ENCODE measurements around the gene LIMK2. TPM values are rescaled to one million over a fixed set of nuclear protein-coding genes. Genes with fewer than 3 reads are reported as not detected.
A peak's percentile ranks its signal among the peaks of the same experiment; 100 is the strongest.

LIMK2 gene
- total RNA-seq, 1 experiment from 2014 or later, result 13.2 TPM

- no peak for ATAC-seq
- Histone ChIP-seq H3K27ac (ENCODE audit: low read length) (no peak overlapping the region), H4K20me1 (ENCODE audit: low read length) (no peaks in the 10 kb centered on the region), H3K27me3 (ENCODE audit: low read length) (no peaks in the 10 kb centered on the region), H2AFZ (ENCODE audit: low read length) (no peak overlapping the region), H3F3A (ENCODE audit: low read length, unreplicated experiment) (no peaks in the 10 kb centered on the region), H3K36me3 (ENCODE audit: low read depth, low read length) (peaks cover 2% of the 10 kb centered on the region; the same call in 1 of the 2 replicates), H3K9me2 (replicated peaks; ENCODE audit: low read length) (no peaks in the 10 kb centered on the region), H3K9me3 (ENCODE audit: low read length) (no peaks in the 10 kb centered on the region), H3K4me2 (ENCODE audit: low read length) (no peak overlapping the region), H3K9ac (ENCODE audit: low read length) (no peak overlapping the region), H3K79me2 (ENCODE audit: low read length) (no peaks in the 10 kb centered on the region), H3K4me1 (ENCODE audit: insufficient read depth, low read length) (no peaks in the 10 kb centered on the region), H3K4me3 (ENCODE audit: low read length) (no peak overlapping the region)
- CTCF ChIA-PET, result interaction anchor here (0.9 kb wide), 1 partner anchor 167 kb away, joined by 5 read pairs; the partner anchor contains the start of gene SELENOM
- DNase-seq, result no peak
- intact Hi-C loops (cut with micrococcal nuclease), result loop anchor here (10.0 kb wide), 1 partner anchor 59 kb away; the partner anchor contains the start of gene LIMK2
- TF ChIP-seq EZH2 (IDR thresholded peaks at IDR 0.05; ENCODE audit: low read length, unreplicated experiment) (no peak), EZH2phosphoT487 (IDR thresholded peaks at IDR 0.05; ENCODE audit: borderline replicate concordance, low read length) (no peak), CTCF (conservative IDR thresholded peaks at IDR 0.05; ENCODE audit: low read depth, low read length) (no peak)
- POLR2A ChIA-PET (ENCODE audit: unreplicated experiment), result no interaction called here
- BruUV-seq (replicated peaks), result no TSS peak
Observed at GRCh38 chr22:31274017-31274416, 61.9 kb downstream of the LIMK2 start.

- Histone ChIP-seq H3K27me3 (ENCODE audit: low read length) (no peaks in the 10 kb centered on the region), H3K36me3 (ENCODE audit: low read depth, low read length) (peaks cover 2% of the 10 kb centered on the region; the same call in 1 of the 2 replicates), H3K4me1 (ENCODE audit: insufficient read depth, low read length) (no peaks in the 10 kb centered on the region), H3K4me3 (ENCODE audit: low read length) (no peak overlapping the region), H4K20me1 (ENCODE audit: low read length) (no peaks in the 10 kb centered on the region), H3K4me2 (ENCODE audit: low read length) (no peak overlapping the region), H3F3A (ENCODE audit: low read length, unreplicated experiment) (no peaks in the 10 kb centered on the region), H3K9me3 (ENCODE audit: low read length) (no peaks in the 10 kb centered on the region), H3K9ac (ENCODE audit: low read length) (no peak overlapping the region), H3K9me2 (replicated peaks; ENCODE audit: low read length) (no peaks in the 10 kb centered on the region), H2AFZ (ENCODE audit: low read length) (no peak overlapping the region), H3K27ac (ENCODE audit: low read length) (no peak overlapping the region), H3K79me2 (ENCODE audit: low read length) (no peaks in the 10 kb centered on the region)
- ChIA-PET POLR2A (ENCODE audit: unreplicated experiment) (no interaction called here), CTCF (no interaction called here)
- TF ChIP-seq EZH2phosphoT487 (IDR thresholded peaks at IDR 0.05; ENCODE audit: borderline replicate concordance, low read length) (no peak), EZH2 (IDR thresholded peaks at IDR 0.05; ENCODE audit: low read length, unreplicated experiment) (no peak), CTCF (conservative IDR thresholded peaks at IDR 0.05; ENCODE audit: low read depth, low read length) (no peak)
- ATAC-seq (no peak), DNase-seq (no peak)
- BruUV-seq (replicated peaks), result no TSS peak
- intact Hi-C loops (cut with micrococcal nuclease), result loop anchor here (10.0 kb wide), 1 partner anchor 60 kb away; the partner anchor contains the start of gene LIMK2
Observed at GRCh38 chr22:31275018-31275417, 62.9 kb downstream of the LIMK2 start.

GRCh38 chr22:31275576-31275975 lies 63.5 kb downstream of the LIMK2 start:
- intact Hi-C loops (cut with micrococcal nuclease), result loop anchor here (10.0 kb wide), 1 partner anchor 61 kb away; the partner anchor contains the start of gene LIMK2
- Histone ChIP-seq H3F3A (ENCODE audit: low read length, unreplicated experiment) (no peaks in the 10 kb centered on the region), H3K4me3 (ENCODE audit: low read length) (no peak overlapping the region), H3K4me2 (ENCODE audit: low read length) (no peak overlapping the region), H3K9ac (ENCODE audit: low read length) (no peak overlapping the region), H3K9me2 (replicated peaks; ENCODE audit: low read length) (no peaks in the 10 kb centered on the region), H3K9me3 (ENCODE audit: low read length) (no peaks in the 10 kb centered on the region), H3K79me2 (ENCODE audit: low read length) (no peaks in the 10 kb centered on the region), H3K27ac (ENCODE audit: low read length) (no peak overlapping the region), H2AFZ (ENCODE audit: low read length) (no peak overlapping the region), H3K36me3 (ENCODE audit: low read depth, low read length) (peaks cover 2% of the 10 kb centered on the region; the same call in 1 of the 2 replicates), H4K20me1 (ENCODE audit: low read length) (no peaks in the 10 kb centered on the region), H3K27me3 (ENCODE audit: low read length) (no peaks in the 10 kb centered on the region), H3K4me1 (ENCODE audit: insufficient read depth, low read length) (0 out of 2 replicates have a peak, but pooled peaks cover 3% of the 10 kb centered on the region)
- no TSS peak for BruUV-seq (replicated peaks)
- peak; percentile 27 for DNase-seq
- TF ChIP-seq EZH2 (IDR thresholded peaks at IDR 0.05; ENCODE audit: low read length, unreplicated experiment) (no peak), CTCF (conservative IDR thresholded peaks at IDR 0.05; ENCODE audit: low read depth, low read length) (no peak), EZH2phosphoT487 (IDR thresholded peaks at IDR 0.05; ENCODE audit: borderline replicate concordance, low read length) (no peak)
- ATAC-seq, result no peak
- ChIA-PET POLR2A (ENCODE audit: unreplicated experiment) (no interaction called here), CTCF (no interaction called here)

Data from PC-3 (cell line).